HCT116 (cell line): ENCODE measurements around the gene CLTA. TPM values are rescaled to one million over a fixed set of nuclear protein-coding genes. Genes with fewer than 3 reads are reported as not detected.

Experiments
- ATAC-seq: fragments of 200-7000 bp; cut with Tn5 transposase; 2 replicates; pipeline ENCODE4 v1.9.1; 2020; ENCODE audit warnings: mild to moderate bottlenecking, moderate library complexity
- BruUV-seq: library from RNA; stranded (reverse); fragments of 400-500 nt; replicated peaks from 2 replicates; lab custom pipeline; 2021; lab: Mats Ljungman, UMichigan
- CTCF ChIA-PET: fragments of 300-600 bp; sonication (Branson Sonifier 250); formaldehyde crosslinking; loops from one replicate; lab custom pipeline; 2021; ENCODE audit warnings: antibody characterized with exemption; lab: Charles Lee
- POLR2A ChIA-PET: fragments of 300-600, 350-600 bp; sonication (Branson Sonifier 250); formaldehyde crosslinking; loops from one replicate; lab custom pipeline; 2021; ENCODE audit warnings: antibody characterized with exemption; lab: Charles Lee
- RAD21 ChIA-PET, 2 experiments: fragments of 300-600 bp; sonication (Branson Sonifier 250); formaldehyde crosslinking; loops; one replicate each; lab custom pipeline; 2023; ENCODE audit warnings: low total read pairs in 2 of 2; ENCODE audit not compliant: uncharacterized antibody in 2 of 2, unreplicated experiment in 2 of 2, low non-redundant PET in 1 of 2; lab: Charles Lee
- DNase-seq: peaks from one replicate; pipeline ENCODE4 v3.0.0-alpha.2; 2010; ENCODE audit warnings: low read depth, low spot score
- H2AFZ ChIP-seq: fragments of 200-600 bp; shearing (Covaris generic), sonication (generic); 2 replicates; pipeline ENCODE4 v1.6.1; 2017; ENCODE audit warnings: low read depth, mixed run types, mixed read lengths, antibody characterized with exemption, low read length; ENCODE audit not compliant: poor library complexity, severe bottlenecking
- H3K27ac ChIP-seq: 2 replicates; pipeline ENCODE4 v1.5.1; 2012; ENCODE audit warnings: low read depth, low read length
- H3K27me3 ChIP-seq: fragments of 200-600 bp; sonication (generic); 2 replicates; pipeline ENCODE4 v1.6.1; 2016; ENCODE audit warnings: mixed run types, low read length, mixed read lengths; ENCODE audit not compliant: insufficient read depth
- H3K36me3 ChIP-seq, 2 experiments: fragments of 200-500 bp in 1 of 2; fragments of 200-600 bp in 1 of 2; sonication (Bioruptor generic) in 1 of 2; sonication (generic) in 1 of 2; 2 replicates each; pipeline versions ENCODE4 v1.5.1 to v1.6.1; 2014 to 2016; ENCODE audit warnings: low read length in 2 of 2, inconsistent platforms in 1 of 2, mixed read lengths in 1 of 2, mixed run types in 1 of 2; ENCODE audit not compliant: insufficient read depth in 2 of 2, control insufficient read depth in 1 of 2
- H3K4me1 ChIP-seq, 2 experiments: fragments of 200-600 bp in 1 of 2; sonication (generic) in 1 of 2; 2 replicates each; pipeline versions ENCODE4 v1.5.1 to v1.6.1; 2012 to 2017; ENCODE audit warnings: low read length in 2 of 2, inconsistent platforms in 1 of 2, mild to moderate bottlenecking in 1 of 2, mixed read lengths in 1 of 2, mixed run types in 1 of 2, moderate library complexity in 1 of 2; ENCODE audit not compliant: insufficient read depth in 2 of 2, control insufficient read depth in 1 of 2
- H3K4me2 ChIP-seq: fragments of 200-600 bp; sonication (generic); 2 replicates; pipeline ENCODE4 v1.6.1; 2017; ENCODE audit warnings: mixed run types, low read length, mixed read lengths
- H3K4me3 ChIP-seq, 2 experiments: fragments of 200-600 bp in 1 of 2; sonication (generic) in 1 of 2; replicated peaks in 1 of 2; 2 replicates each; pipeline ENCODE4 v1.5.1; 2011 to 2016; ENCODE audit warnings: low read length in 2 of 2, control low read depth in 1 of 2, low read depth in 1 of 2, mild to moderate bottlenecking in 1 of 2, mixed read lengths in 1 of 2, mixed run types in 1 of 2
- H3K79me2 ChIP-seq: fragments of 200-600 bp; sonication (generic); 2 replicates; pipeline ENCODE4 v1.6.1; 2017; ENCODE audit warnings: mild to moderate bottlenecking, mixed run types, low read length, moderate library complexity, mixed read lengths; ENCODE audit not compliant: insufficient read depth
- H3K9ac ChIP-seq: fragments of 200-600 bp; sonication (generic); 2 replicates; pipeline ENCODE4 v1.6.1; 2016; ENCODE audit warnings: low read length, mixed read lengths
- H3K9me2 ChIP-seq: fragments of 200-600 bp; sonication (generic), shearing (Covaris generic); 2 replicates; pipeline ENCODE4 v1.6.1; 2017; ENCODE audit warnings: mixed run types, mild to moderate bottlenecking, moderate library complexity; ENCODE audit not compliant: insufficient read depth
- H3K9me3 ChIP-seq, 2 experiments: fragments of 200-500 bp in 1 of 2; fragments of 200-600 bp in 1 of 2; sonication (Bioruptor generic) in 1 of 2; sonication (generic) in 1 of 2; 2 replicates each; pipeline ENCODE4 v1.6.1; 2014 to 2017; ENCODE audit warnings: low read length in 2 of 2, mixed read lengths in 2 of 2, inconsistent platforms in 1 of 2, low read depth in 1 of 2, mild to moderate bottlenecking in 1 of 2, mixed run types in 1 of 2, moderate library complexity in 1 of 2; ENCODE audit not compliant: control insufficient read depth in 1 of 2, insufficient read depth in 1 of 2
- H4K20me1 ChIP-seq: fragments of 200-600 bp; sonication (generic), shearing (Covaris generic); 2 replicates; pipeline ENCODE4 v1.6.1; 2017; ENCODE audit warnings: mixed run types, mild to moderate bottlenecking, moderate library complexity; ENCODE audit not compliant: insufficient read depth
- ATF3 ChIP-seq: IDR thresholded peaks from 2 replicates; pipeline ENCODE4 v1.6.1; 2012
- CEBPB ChIP-seq: IDR thresholded peaks from 2 replicates; pipeline ENCODE4 v1.6.1; 2012; ENCODE audit warnings: low read depth
- EZH2phosphoT487 ChIP-seq: fragments of 200-600 bp; IDR thresholded peaks from 2 replicates; pipeline ENCODE4 v1.6.1; 2018; ENCODE audit warnings: antibody characterized with exemption, borderline replicate concordance
- FOSL1 ChIP-seq: IDR thresholded peaks from 2 replicates; pipeline ENCODE4 v1.6.1; 2012; ENCODE audit warnings: low read depth
- MAX ChIP-seq: IDR thresholded peaks from 2 replicates; pipeline ENCODE4 v1.6.1; 2012
- POLR2A ChIP-seq: IDR thresholded peaks from 2 replicates; pipeline ENCODE4 v1.7.0; 2011; ENCODE audit warnings: borderline replicate concordance; ENCODE audit not compliant: insufficient read depth, insufficient read length; ENCODE audit errors: extremely low read depth
- POLR2AphosphoS5 ChIP-seq: IDR thresholded peaks from 2 replicates; pipeline ENCODE4 v1.6.1; 2011; ENCODE audit warnings: mild to moderate bottlenecking, low read depth, low read length, moderate library complexity
- SP1 ChIP-seq: IDR thresholded peaks from 2 replicates; pipeline ENCODE4 v1.6.1; 2012; ENCODE audit warnings: low read depth
- YY1 ChIP-seq: IDR thresholded peaks from 2 replicates; pipeline ENCODE4 v1.6.1; 2011; ENCODE audit warnings: low read length, low read depth, moderate library complexity, mild to moderate bottlenecking; ENCODE audit not compliant: insufficient replicate concordance; ENCODE audit errors: extremely low read depth
- ZBTB33 ChIP-seq: IDR thresholded peaks from 2 replicates; pipeline ENCODE4 v1.6.1; 2011; ENCODE audit warnings: mild to moderate bottlenecking, low read length, moderate library complexity; ENCODE audit not compliant: insufficient replicate concordance; ENCODE audit errors: extremely low read depth
- ZNF274 ChIP-seq: fragments of 200-500 bp; sonication (Bioruptor generic); IDR thresholded peaks from 2 replicates; pipeline ENCODE4 v1.6.1; 2014; ENCODE audit warnings: mild to moderate bottlenecking, low read depth, low read length, inconsistent platforms
- intact Hi-C: fragments of 100-400 bp; cut with micrococcal nuclease; formaldehyde crosslinking; loops from 2 replicates; pipeline ENCODE4 v1.10.0; 2022
- total RNA-seq: library from RNA; stranded (reverse); gene quantifications from one replicate; pipeline ENCODE4 v1.2.1, GENCODE V29; 2021; ENCODE audit not compliant: unreplicated experiment

Gene CLTA
- total RNA-seq, 1 experiment from 2014 or later, result 152 TPM

GRCh38 chr9:36221667-36222066 lies 30.9 kb downstream of the CLTA start:
- Histone ChIP-seq H3K36me3 (peaks cover 9 to 16% of the 10 kb centered on the region in 2 experiments), H4K20me1 (no peaks in the 10 kb centered on the region), H2AFZ (no peak overlapping the region), H3K9ac (no peak overlapping the region), H3K4me1 (no peaks in the 10 kb centered on the region), H3K4me3 (no peak overlapping the region), H3K4me2 (no peak overlapping the region), H3K79me2 (no peaks in the 10 kb centered on the region), H3K9me2 (no peaks in the 10 kb centered on the region), H3K27ac (no peak overlapping the region), H3K9me3 (no peaks in the 10 kb centered on the region), H3K27me3 (no peaks in the 10 kb centered on the region)
- BruUV-seq, result no TSS peak
- ATAC-seq (no peak), DNase-seq (no peak)
- TF ChIP-seq CEBPB (no peak), ATF3 (no peak), POLR2A (no peak), POLR2AphosphoS5 (no peak), YY1 (no peak), SP1 (no peak), ZBTB33 (no peak), FOSL1 (no peak), MAX (no peak), EZH2phosphoT487 (no peak), ZNF274 (no peak)
- POLR2A ChIA-PET, result no interaction called here
- CTCF ChIA-PET, result no interaction called here
- RAD21 ChIA-PET, result no interaction called here
- intact Hi-C loops, result no loop called here
